Measurements from ENCODE around the gene MDFI. TPM values are rescaled to one million over a fixed set of nuclear protein-coding genes. Genes with fewer than 3 reads are reported as not detected.

The MDFI gene
- total and polyA plus RNA-seq, 12 donors = 0.34 to 4.4 (median 1.3) TPM

- peaks cover 0 to 4% (median 0%) of the 10 kb centered on the region in 11 donors for H3K9me3 ChIP-seq
- DNase-seq = no peak
- H3K4me1 ChIP-seq = peaks cover 3 to 21% (median 10%) of the 10 kb centered on the region in 9 donors
- intact Hi-C loops (cut with DNase I) = loop anchor here in 1 of 10 donors (5.0 kb wide), 1 partner anchor 40 kb away; no protein-coding TSS in a partner anchor
- no peak for ATAC-seq
- H3K27ac ChIP-seq = no peak overlapping the region
- H3K36me3 ChIP-seq = no peaks in the 10 kb centered on the region
- H3K27me3 ChIP-seq = peaks cover 0 to 4% (median 0%) of the 10 kb centered on the region in 7 donors
- H3K4me3 ChIP-seq = no peak overlapping the region
- WGBS, 2 donors = 58 to 68% methylated on average over 8 of the region's 8 CpGs
- no peak for TF ChIP-seq CTCF (IDR thresholded peaks at IDR 0.05)
Observed at GRCh38 chr6:41626917-41627316, 11.4 kb upstream of the MDFI start.

GRCh38 chr6:41629128-41629527 lies 9.1 kb upstream of the MDFI start:
- DNase-seq (no peak), ATAC-seq (no peak)
- no peak overlapping the region for H3K4me3 ChIP-seq
- WGBS, 2 donors = 98 to 100% methylated on average over 2 of the region's 2 CpGs
- H3K4me1 ChIP-seq = peaks cover 3 to 14% (median 6%) of the 10 kb centered on the region in 9 donors
- peaks cover 0 to 6% (median 0%) of the 10 kb centered on the region in 7 donors for H3K27me3 ChIP-seq
- no peaks in the 10 kb centered on the region for H3K9me3 ChIP-seq
- intact Hi-C loops (cut with DNase I) = loop anchor here in 1 of 10 donors (5.0 kb wide), 1 partner anchor 38 kb away; no protein-coding TSS in a partner anchor
- no peak overlapping the region for H3K27ac ChIP-seq
- TF ChIP-seq CTCF (IDR thresholded peaks at IDR 0.05) = no peak
- no peaks in the 10 kb centered on the region for H3K36me3 ChIP-seq

- H3K36me3 ChIP-seq = no peaks in the 10 kb centered on the region
- no peak overlapping the region for H3K4me3 ChIP-seq
- H3K4me1 ChIP-seq = peaks cover 3 to 15% (median 6%) of the 10 kb centered on the region in 9 donors
- no peak for TF ChIP-seq CTCF (IDR thresholded peaks at IDR 0.05)
- intact Hi-C loops (cut with DNase I) = loop anchor here in 1 of 10 donors (2.0 kb wide), 1 partner anchor 19 kb away; no protein-coding TSS in a partner anchor
- WGBS, 2 donors = 89 to 95% methylated on average over 6 of the region's 6 CpGs
- ATAC-seq = no peak
- peaks cover 0 to 11% (median 0%) of the 10 kb centered on the region in 7 donors for H3K27me3 ChIP-seq
- DNase-seq = no peak
- no peak overlapping the region for H3K27ac ChIP-seq
- H3K9me3 ChIP-seq = no peaks in the 10 kb centered on the region
Observed at GRCh38 chr6:41630069-41630468, 8.2 kb upstream of the MDFI start.

- DNase-seq (no peak), ATAC-seq (no peak)
- H3K9me3 ChIP-seq = no peaks in the 10 kb centered on the region
- peaks cover 0 to 7% (median under 1%) of the 10 kb centered on the region in 9 donors for H3K4me1 ChIP-seq
- WGBS, 2 donors = 82 to 93% methylated on average over 8 of the region's 8 CpGs
- no peaks in the 10 kb centered on the region for H3K36me3 ChIP-seq
- intact Hi-C loops (cut with DNase I) = loop anchor here in 1 of 10 donors (2.0 kb wide), 1 partner anchor 20 kb away; no protein-coding TSS in a partner anchor
- no peak overlapping the region for H3K4me3 ChIP-seq
- H3K27me3 ChIP-seq = peaks cover 0 to 14% (median 0%) of the 10 kb centered on the region in 7 donors
- no peak for TF ChIP-seq CTCF (IDR thresholded peaks at IDR 0.05)
- no peak overlapping the region for H3K27ac ChIP-seq
Observed at GRCh38 chr6:41630946-41631345, 7.3 kb upstream of the MDFI start.
